ENCODE measurements around the gene RIMBP2.

The RIMBP2 gene

DNA sequence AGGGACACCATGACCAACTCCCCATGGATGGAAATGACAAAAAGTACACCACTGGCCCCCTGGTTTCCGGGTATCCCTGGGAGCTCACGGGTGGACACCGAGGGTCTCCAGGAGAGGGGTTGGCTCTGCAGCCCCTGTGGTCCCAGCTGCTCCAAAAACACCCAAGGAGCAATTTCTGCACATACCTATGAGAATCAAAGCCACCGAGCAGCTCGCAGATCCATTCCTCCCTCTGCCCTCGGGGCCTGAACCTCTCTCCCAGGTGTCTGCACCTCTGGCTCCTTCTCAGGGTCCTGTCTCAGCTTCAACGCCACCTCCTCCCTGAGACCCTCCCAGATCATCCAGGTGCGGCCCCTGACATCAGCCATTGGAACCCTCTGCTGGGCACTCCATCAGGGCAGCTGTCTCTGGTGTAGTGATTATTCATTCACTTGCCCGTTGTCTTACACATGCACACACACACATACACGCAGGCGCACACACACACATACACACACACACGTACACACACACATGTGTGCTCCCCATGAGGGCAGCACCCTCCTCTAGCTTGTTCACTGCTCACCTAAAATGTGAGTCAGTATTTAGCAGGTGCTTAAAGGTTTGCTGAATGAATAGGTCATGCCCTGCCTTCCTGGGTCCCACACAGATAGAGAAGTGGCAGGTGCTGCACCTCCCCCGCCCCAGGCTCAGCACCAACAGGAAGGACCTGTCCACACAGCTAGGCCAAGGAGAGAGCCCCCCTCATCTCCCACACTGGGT, 5.9 kb downstream of the RIMBP2 start:
- TF ChIP-seq CTCF (IDR thresholded peaks at IDR 0.05; ENCODE audit: low read depth, low read length), result no peak
- DNase-seq (ENCODE audit: extremely low read depth, low read depth), result no peak

DNA sequence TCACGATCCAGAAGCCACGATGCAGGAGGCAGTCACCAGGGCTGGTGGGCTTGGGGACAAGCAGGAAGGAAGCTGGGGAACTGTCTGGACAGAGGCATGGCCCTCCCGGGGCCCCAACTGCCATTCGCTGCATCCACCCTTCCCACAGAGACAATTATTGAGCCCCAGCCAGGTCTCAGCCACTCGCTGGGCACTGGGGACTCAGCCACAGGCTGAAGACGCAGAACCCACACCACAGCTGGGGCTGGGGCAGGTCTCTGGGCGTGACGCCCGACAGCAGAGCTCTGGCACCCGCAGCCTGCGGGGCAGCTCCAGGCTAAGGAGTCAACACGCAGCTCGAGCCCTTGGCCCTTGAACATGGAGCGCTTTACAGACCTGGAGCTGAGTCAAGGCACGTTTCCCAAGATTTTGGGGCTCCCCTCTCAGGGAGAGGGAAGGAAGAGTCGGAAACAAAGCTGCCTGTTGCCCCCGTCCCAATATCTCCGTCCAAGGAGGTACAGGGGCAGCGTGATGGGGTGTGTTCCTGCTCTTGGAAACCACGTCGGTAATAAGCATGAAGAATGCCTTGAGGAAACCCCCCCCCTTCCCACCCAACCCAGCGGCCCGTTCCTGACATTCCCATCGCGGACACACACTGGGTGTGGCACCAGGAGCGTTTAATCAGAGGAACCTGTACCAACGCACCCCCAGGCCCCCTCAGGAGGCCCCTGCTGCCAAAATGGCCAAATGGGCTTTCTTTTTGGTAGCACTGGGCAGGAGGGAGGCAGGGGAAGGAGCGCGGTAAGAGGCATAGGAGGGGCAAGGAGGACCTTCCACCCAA, 6.7 kb downstream of the RIMBP2 start:
- no peak for DNase-seq (ENCODE audit: extremely low read depth, low read depth)
- TF ChIP-seq CTCF (IDR thresholded peaks at IDR 0.05; ENCODE audit: low read depth, low read length), result no peak

DNA sequence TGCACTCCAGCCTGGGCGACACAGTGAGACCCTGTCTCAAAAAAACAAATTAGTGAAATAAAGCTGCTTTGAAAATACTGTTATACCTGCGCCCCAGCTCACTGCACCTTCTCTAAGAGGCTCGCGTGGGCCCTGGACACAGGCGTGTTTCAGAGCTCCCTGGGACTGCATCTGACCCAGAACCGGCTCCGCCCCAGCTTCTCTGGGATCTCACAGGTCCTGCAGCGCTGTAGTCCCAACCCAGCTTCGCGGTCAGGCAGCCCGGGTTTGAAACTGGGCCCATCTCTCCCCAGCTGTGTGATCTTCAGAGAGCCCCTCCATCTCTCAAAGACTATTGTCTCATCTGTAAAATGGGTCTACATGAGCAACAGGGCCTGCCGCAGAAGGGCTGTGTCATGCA, 7.5 kb downstream of the RIMBP2 start:
- no peak for DNase-seq (ENCODE audit: extremely low read depth, low read depth)
- TF ChIP-seq CTCF (IDR thresholded peaks at IDR 0.05; ENCODE audit: low read depth, low read length), result no peak

GRCh38 chr12:130707571-130707891, 8.6 kb downstream of the RIMBP2 start:
- TF ChIP-seq CTCF (IDR thresholded peaks at IDR 0.05; ENCODE audit: low read depth, low read length), result no peak
- DNase-seq (ENCODE audit: extremely low read depth, low read depth), result no peak

GRCh38 chr12:130706885-130707570, 9.1 kb downstream of the RIMBP2 start:
- no peak for DNase-seq (ENCODE audit: extremely low read depth, low read depth)
- no peak for TF ChIP-seq CTCF (IDR thresholded peaks at IDR 0.05; ENCODE audit: low read depth, low read length)

DNA sequence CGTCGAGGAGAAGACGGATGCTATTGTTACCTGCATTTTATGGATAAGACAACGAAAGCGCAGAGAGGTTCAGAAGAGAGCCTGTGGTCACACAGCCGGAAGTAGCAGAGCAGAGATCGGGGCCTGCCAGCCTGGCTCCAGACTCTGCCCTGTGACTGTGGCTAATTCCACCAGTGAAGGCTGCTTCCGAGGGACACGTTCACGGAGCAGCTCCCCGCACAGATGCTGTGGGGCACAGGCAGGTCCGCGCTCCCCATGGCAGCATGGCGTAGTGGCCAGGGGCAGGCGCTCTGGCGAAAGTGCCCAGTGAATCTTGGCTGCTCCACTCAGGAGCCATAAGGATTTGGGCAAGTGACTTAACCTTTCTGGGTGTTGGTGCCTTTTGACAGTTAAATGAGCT, 9.8 kb downstream of the RIMBP2 start:
- no peak for DNase-seq (ENCODE audit: extremely low read depth, low read depth)
- TF ChIP-seq CTCF (IDR thresholded peaks at IDR 0.05; ENCODE audit: low read depth, low read length), result no peak
